Neural progenitor cell (in vitro differentiated cells): ENCODE data around the gene RSL1D1. TPM values are rescaled to one million over a fixed set of nuclear protein-coding genes. Genes with fewer than 3 reads are reported as not detected.

Experiments used
- DNase-seq: peaks from one replicate; pipeline ENCODE4 v3.0.0-alpha.2; 2016; ENCODE audit warnings: low spot score
- H2AFZ ChIP-seq: fragments of 200-600 bp; sonication (generic); replicated peaks from 2 replicates; pipeline ENCODE4 v1.6.1; 2016; ENCODE audit warnings: antibody characterized with exemption
- H3F3A ChIP-seq: fragments of 200-600 bp; sonication (generic); 2 replicates; pipeline ENCODE4 v1.6.1; 2016; ENCODE audit warnings: antibody characterized with exemption, low read depth
- H3K27ac ChIP-seq: fragments of 200-600 bp; sonication (generic); 2 replicates; pipeline ENCODE4 v1.5.1; 2016; ENCODE audit warnings: mild to moderate bottlenecking
- H3K27me3 ChIP-seq: fragments of 200-600 bp; sonication (generic); 2 replicates; pipeline ENCODE4 v1.6.1; 2016; ENCODE audit warnings: mild to moderate bottlenecking, moderate library complexity
- H3K36me3 ChIP-seq: fragments of 200-600 bp; sonication (generic); 2 replicates; pipeline ENCODE4 v1.5.1; 2016
- H3K4me1 ChIP-seq: fragments of 200-600 bp; sonication (generic); 2 replicates; pipeline ENCODE4 v1.6.1; 2016; ENCODE audit warnings: mixed run types
- H3K4me2 ChIP-seq: fragments of 200-600 bp; sonication (generic); 2 replicates; pipeline ENCODE4 v1.6.1; 2016
- H3K4me3 ChIP-seq: fragments of 200-600 bp; sonication (generic); 2 replicates; pipeline ENCODE4 v1.5.1; 2016
- H3K79me2 ChIP-seq: fragments of 200-600 bp; sonication (generic); 2 replicates; pipeline ENCODE4 v1.6.1; 2016; ENCODE audit warnings: low read depth
- H3K9ac ChIP-seq: fragments of 200-600 bp; sonication (generic); 2 replicates; pipeline ENCODE4 v1.6.1; 2016
- H3K9me3 ChIP-seq: fragments of 200-600 bp; sonication (generic); 2 replicates; pipeline ENCODE4 v1.5.1; 2016; ENCODE audit warnings: low read depth
- H4K20me1 ChIP-seq: fragments of 200-600 bp; sonication (generic); 2 replicates; pipeline ENCODE4 v1.6.1; 2016; ENCODE audit warnings: low read depth
- H3K27ac Mint-ChIP-seq: 3 replicates; pipeline ENCODE4 v1.8.0; 2021; ENCODE audit warnings: mixed read lengths
- H3K27me3 Mint-ChIP-seq: 2 replicates; pipeline ENCODE4 v1.8.0; 2022; ENCODE audit warnings: low read depth, mild to moderate bottlenecking, inconsistent platforms, moderate library complexity, mixed read lengths; ENCODE audit not compliant: insufficient read depth
- H3K36me3 Mint-ChIP-seq: 3 replicates; pipeline ENCODE4 v1.8.0; 2021; ENCODE audit warnings: mixed read lengths
- H3K4me1 Mint-ChIP-seq: 3 replicates; pipeline ENCODE4 v1.8.0; 2021; ENCODE audit warnings: mixed read lengths
- H3K4me3 Mint-ChIP-seq: 3 replicates; pipeline ENCODE4 v1.8.0; 2021; ENCODE audit warnings: mild to moderate bottlenecking, moderate library complexity, mixed read lengths
- H3K9me3 Mint-ChIP-seq: 3 replicates; pipeline ENCODE4 v1.8.0; 2020; ENCODE audit warnings: mixed read lengths
- CTCF ChIP-seq: fragments of 200-600 bp; sonication (generic); IDR thresholded peaks from 2 replicates; pipeline ENCODE4 v1.5.1; 2017; ENCODE audit warnings: antibody characterized with exemption, mild to moderate bottlenecking
- EZH2 ChIP-seq: fragments of 200-600 bp; sonication (generic); IDR thresholded peaks from 2 replicates; pipeline ENCODE4 v1.6.1; 2017; ENCODE audit warnings: antibody characterized with exemption, mild to moderate bottlenecking, moderate library complexity
- EZH2phosphoT487 ChIP-seq: fragments of 200-600 bp; sonication (generic); IDR thresholded peaks from 2 replicates; pipeline ENCODE4 v1.6.1; 2017; ENCODE audit warnings: antibody characterized with exemption
- total RNA-seq: library from RNA; depleted of rRNA; stranded (reverse); fragments of >200 nt; gene quantifications from 2 replicates; pipeline ENCODE4 v1.2.3, GENCODE V29; 2015; ENCODE audit warnings: low replicate concordance

The RSL1D1 gene
- total RNA-seq, 1 donor from 2014 or later = 384 TPM

DNA sequence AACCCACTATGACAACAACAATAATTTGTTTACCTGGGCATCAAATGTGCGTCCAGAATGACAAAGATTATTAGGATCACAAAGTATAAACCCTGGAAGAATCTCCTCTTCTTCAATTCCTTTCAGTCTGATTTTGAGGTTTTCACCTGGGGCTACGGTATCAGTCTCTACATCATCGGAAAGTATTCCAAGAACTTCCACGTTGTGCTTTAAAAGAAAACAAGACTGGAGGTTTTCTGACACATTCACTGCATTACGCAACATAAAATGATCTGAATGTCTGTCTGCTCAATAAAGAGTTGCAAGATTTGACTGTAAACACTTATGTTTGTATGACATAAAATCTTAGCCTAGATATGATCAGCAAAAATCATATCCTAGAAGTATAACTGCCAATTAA is 26.0 kb upstream of the RSL1D1 start:
- Mint-ChIP-seq H3K27me3 (no peaks in the 10 kb centered on the region), H3K27ac (no peak overlapping the region), H3K9me3 (no peaks in the 10 kb centered on the region), H3K4me3 (no peak overlapping the region), H3K4me1 (no peaks in the 10 kb centered on the region), H3K36me3 (peaks cover 15% of the 10 kb centered on the region)
- Histone ChIP-seq H3K27ac (no peak overlapping the region), H2AFZ (no peak overlapping the region), H3K4me2 (no peak overlapping the region), H3K79me2 (no peaks in the 10 kb centered on the region), H3K36me3 (peaks cover 16% of the 10 kb centered on the region), H3K4me3 (no peak overlapping the region), H3K9me3 (no peaks in the 10 kb centered on the region), H3K9ac (no peak overlapping the region), H3K27me3 (no peaks in the 10 kb centered on the region), H4K20me1 (no peaks in the 10 kb centered on the region), H3F3A (peaks cover 11% of the 10 kb centered on the region), H3K4me1 (no peaks in the 10 kb centered on the region)
- DNase-seq = no peak
- TF ChIP-seq EZH2phosphoT487 (no peak), CTCF (no peak), EZH2 (no peak)

DNA sequence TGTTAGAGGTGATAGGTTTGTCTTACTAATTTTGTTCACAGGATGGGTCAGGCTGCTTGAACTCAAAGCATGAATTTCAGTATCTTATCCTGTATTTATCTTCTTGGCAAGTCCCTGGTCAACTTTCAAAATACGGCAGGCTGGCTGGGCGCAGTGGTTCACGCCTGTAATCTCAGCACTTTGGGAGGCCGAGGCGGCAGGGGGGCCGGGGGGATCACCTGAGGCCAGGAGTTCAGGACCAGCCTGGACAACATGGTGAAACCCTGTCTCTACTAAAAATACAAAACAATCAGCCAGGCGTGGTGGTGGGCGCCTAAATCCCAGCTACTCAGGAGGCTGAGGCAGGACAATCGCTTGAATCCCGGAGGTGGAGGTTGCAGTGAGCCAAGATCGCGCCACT is 25.0 kb upstream of the RSL1D1 start:
- Mint-ChIP-seq H3K36me3 (peaks cover 12% of the 10 kb centered on the region), H3K27me3 (no peaks in the 10 kb centered on the region), H3K4me1 (no peaks in the 10 kb centered on the region), H3K27ac (no peak overlapping the region), H3K9me3 (no peaks in the 10 kb centered on the region), H3K4me3 (no peak overlapping the region)
- H3K4me1 ChIP-seq = no peaks in the 10 kb centered on the region
- H3K79me2 ChIP-seq = no peaks in the 10 kb centered on the region
- peaks cover 22% of the 10 kb centered on the region for H3K36me3 ChIP-seq
- H4K20me1 ChIP-seq = no peaks in the 10 kb centered on the region
- no peak overlapping the region for H2AFZ ChIP-seq
- H3K9ac ChIP-seq = no peak overlapping the region
- no peaks in the 10 kb centered on the region for H3K9me3 ChIP-seq
- TF ChIP-seq CTCF = no peak
- TF ChIP-seq EZH2 = no peak
- TF ChIP-seq EZH2phosphoT487 = no peak
- DNase-seq = no peak
- peaks cover 20% of the 10 kb centered on the region for H3F3A ChIP-seq
- no peak overlapping the region for H3K27ac ChIP-seq
- no peak overlapping the region for H3K4me2 ChIP-seq
- H3K4me3 ChIP-seq = no peak overlapping the region
- no peaks in the 10 kb centered on the region for H3K27me3 ChIP-seq

- H3K79me2 ChIP-seq = no peaks in the 10 kb centered on the region
- no peak overlapping the region for H3K4me3 ChIP-seq
- Mint-ChIP-seq H3K36me3 (peaks cover 12% of the 10 kb centered on the region), H3K4me1 (no peaks in the 10 kb centered on the region), H3K27ac (no peak overlapping the region), H3K27me3 (no peaks in the 10 kb centered on the region), H3K4me3 (no peak overlapping the region), H3K9me3 (no peaks in the 10 kb centered on the region)
- H2AFZ ChIP-seq = no peak overlapping the region
- H3K27me3 ChIP-seq = no peaks in the 10 kb centered on the region
- H3F3A ChIP-seq = peaks cover 26% of the 10 kb centered on the region
- H3K4me2 ChIP-seq = no peak overlapping the region
- no peak overlapping the region for H3K27ac ChIP-seq
- no peaks in the 10 kb centered on the region for H3K9me3 ChIP-seq
- no peak overlapping the region for H3K9ac ChIP-seq
- H3K36me3 ChIP-seq = peaks cover 22% of the 10 kb centered on the region
- H3K4me1 ChIP-seq = no peaks in the 10 kb centered on the region
- no peaks in the 10 kb centered on the region for H4K20me1 ChIP-seq
- DNase-seq = no peak
- TF ChIP-seq CTCF (no peak), EZH2phosphoT487 (no peak), EZH2 (no peak)
These were observed 24.4 kb upstream of the RSL1D1 start for GRCh38 chr16:11875721-11876120.
